OCI-LY7 (cell line): ENCODE results near the gene ATG4C. TPM values are rescaled to one million over a fixed set of nuclear protein-coding genes. Genes with fewer than 3 reads are reported as not detected.

Experiments
- BruUV-seq: library from RNA; stranded (reverse); fragments of 400-500 nt; replicated peaks from 2 replicates; lab custom pipeline; 2021; lab: Mats Ljungman, UMichigan
- CTCF ChIA-PET: fragments of 300-600 bp; sonication (Branson Sonifier 250); formaldehyde crosslinking; loops from one replicate; lab custom pipeline; 2022; ENCODE audit warnings: antibody characterized with exemption; ENCODE audit not compliant: unreplicated experiment; lab: Charles Lee
- POLR2A ChIA-PET: fragments of 300-600 bp; sonication (Branson Sonifier 250); formaldehyde crosslinking; loops from one replicate; lab custom pipeline; 2022; ENCODE audit warnings: antibody characterized with exemption; lab: Charles Lee
- DNase-seq: peaks from one replicate; pipeline ENCODE4 v3.0.0-alpha.2; 2015; ENCODE audit warnings: low spot score
- H2AFZ ChIP-seq: fragments of 200-600 bp; sonication (generic), shearing (Covaris generic); 2 replicates; pipeline ENCODE4 v1.6.1; 2014; ENCODE audit warnings: mild to moderate bottlenecking, antibody characterized with exemption, low read length, moderate library complexity
- H3K27ac ChIP-seq: fragments of 200-600 bp; sonication (generic); 2 replicates; pipeline ENCODE4 v1.5.1; 2014; ENCODE audit warnings: mixed run types, low read depth, mild to moderate bottlenecking, moderate library complexity, low read length, inconsistent platforms; ENCODE audit not compliant: poor library complexity, severe bottlenecking
- H3K36me3 ChIP-seq: fragments of 200-600 bp; sonication (generic); 2 replicates; pipeline ENCODE4 v1.6.1; 2014; ENCODE audit warnings: mild to moderate bottlenecking, antibody characterized with exemption, low read length, moderate library complexity, mixed read lengths; ENCODE audit not compliant: insufficient read depth
- H3K4me1 ChIP-seq: fragments of 200-600 bp; sonication (generic); 2 replicates; pipeline ENCODE4 v1.5.1; 2014; ENCODE audit warnings: mild to moderate bottlenecking, low read length; ENCODE audit not compliant: insufficient read depth, poor library complexity, severe bottlenecking
- H3K4me2 ChIP-seq: fragments of 200-600 bp; sonication (generic); 2 replicates; pipeline ENCODE4 v1.6.1; 2014; ENCODE audit warnings: mild to moderate bottlenecking, low read length
- H3K4me3 ChIP-seq: fragments of 200-600 bp; sonication (generic); 2 replicates; pipeline ENCODE4 v1.5.1; 2014; ENCODE audit warnings: mild to moderate bottlenecking, low read depth, low read length; ENCODE audit not compliant: poor library complexity, severe bottlenecking
- H3K79me2 ChIP-seq: fragments of 200-600 bp; sonication (generic); 2 replicates; pipeline ENCODE4 v1.6.1; 2016; ENCODE audit warnings: low read depth, mild to moderate bottlenecking, low read length, moderate library complexity, mixed read lengths; ENCODE audit not compliant: insufficient read depth
- H3K9me2 ChIP-seq: fragments of 200-600 bp; sonication (generic); 2 replicates; pipeline ENCODE4 v1.6.1; 2016; ENCODE audit warnings: mild to moderate bottlenecking, low read length, mixed read lengths; ENCODE audit not compliant: insufficient read depth
- H3K9me3 ChIP-seq: fragments of 200-600 bp; sonication (generic); 2 replicates; pipeline ENCODE4 v1.6.1; 2014; ENCODE audit warnings: mild to moderate bottlenecking, mixed run types, low read length, mixed read lengths
- H4K20me1 ChIP-seq: fragments of 200-600 bp; sonication (generic); 2 replicates; pipeline ENCODE4 v1.6.1; 2014; ENCODE audit warnings: mild to moderate bottlenecking, antibody characterized with exemption, low read length, moderate library complexity, mixed read lengths; ENCODE audit not compliant: insufficient read depth
- CTCF ChIP-seq: fragments of 200-600 bp; sonication (generic); conservative IDR thresholded peaks from 2 replicates; pipeline ENCODE4 v1.5.1; 2014; ENCODE audit warnings: mild to moderate bottlenecking, antibody characterized with exemption, low read length, moderate library complexity, mixed read lengths
- EZH2phosphoT487 ChIP-seq: fragments of 200-600 bp; sonication (generic); IDR thresholded peaks from 2 replicates; pipeline ENCODE4 v1.6.1; 2018; ENCODE audit warnings: low read depth, borderline replicate concordance, mild to moderate bottlenecking, mixed run types, antibody characterized with exemption, low read length, moderate library complexity, mixed read lengths
- intact Hi-C: fragments of 100-400 bp; cut with micrococcal nuclease; formaldehyde crosslinking; loops from one replicate; pipeline ENCODE4 v1.10.0; 2022; ENCODE audit not compliant: unreplicated experiment
- total RNA-seq, 2 experiments: library from RNA; depleted of rRNA in 1 of 2; stranded (reverse); fragments of >200 nt in 1 of 2; shearing (Covaris generic) in 1 of 2; gene quantifications; 2 replicates each; pipeline ENCODE4 v1.2.3, GENCODE V29; 2014 to 2022

The ATG4C gene
- total RNA-seq, 2 experiments from 2014 or later: 7.3 to 15.2 TPM

- peak; percentile 64 for TF ChIP-seq CTCF
- no peak for TF ChIP-seq EZH2phosphoT487
- no TSS peak for BruUV-seq
- POLR2A ChIA-PET: interaction anchor here (0.5 kb wide), 1 partner anchor 198 kb away, joined by 5 read pairs; no protein-coding TSS in a partner anchor
- Histone ChIP-seq H2AFZ (no peak overlapping the region), H3K9me2 (no peaks in the 10 kb centered on the region), H3K9me3 (no peaks in the 10 kb centered on the region), H3K4me1 (no peaks in the 10 kb centered on the region), H3K4me3 (no peak overlapping the region), H3K36me3 (no peaks in the 10 kb centered on the region), H3K27ac (no peak overlapping the region), H4K20me1 (no peaks in the 10 kb centered on the region), H3K79me2 (no peaks in the 10 kb centered on the region), H3K4me2 (no peak overlapping the region)
- CTCF ChIA-PET: interaction anchor here (1.0 kb wide), 1 partner anchor 9 kb away, joined by 3 read pairs; no protein-coding TSS in a partner anchor
- DNase-seq: peak; percentile 4
- intact Hi-C loops: loop anchor here (10.0 kb wide), 1 partner anchor 314 kb away; no protein-coding TSS in a partner anchor
Measured at GRCh38 chr1:62849031-62849430, 65.1 kb downstream of the ATG4C start.

- no peak overlapping the region for H2AFZ ChIP-seq
- DNase-seq: no peak
- no peak overlapping the region for H3K27ac ChIP-seq
- POLR2A ChIA-PET: interaction anchor here (0.5 to 0.9 kb wide), 3 partner anchors 14 to 336 kb away, joined by 3 read pairs; no protein-coding TSS in a partner anchor
- no peaks in the 10 kb centered on the region for H3K36me3 ChIP-seq
- intact Hi-C loops: no loop called here
- H3K9me3 ChIP-seq: no peaks in the 10 kb centered on the region
- no peaks in the 10 kb centered on the region for H3K4me1 ChIP-seq
- TF ChIP-seq EZH2phosphoT487: no peak
- no peak for TF ChIP-seq CTCF
- H4K20me1 ChIP-seq: no peaks in the 10 kb centered on the region
- no peak overlapping the region for H3K4me2 ChIP-seq
- H3K79me2 ChIP-seq: no peaks in the 10 kb centered on the region
- H3K4me3 ChIP-seq: no peak overlapping the region
- BruUV-seq: no TSS peak
- no peaks in the 10 kb centered on the region for H3K9me2 ChIP-seq
- CTCF ChIA-PET: no interaction called here
Measured at GRCh38 chr1:62852253-62852652, 68.3 kb downstream of the ATG4C start.

DNA sequence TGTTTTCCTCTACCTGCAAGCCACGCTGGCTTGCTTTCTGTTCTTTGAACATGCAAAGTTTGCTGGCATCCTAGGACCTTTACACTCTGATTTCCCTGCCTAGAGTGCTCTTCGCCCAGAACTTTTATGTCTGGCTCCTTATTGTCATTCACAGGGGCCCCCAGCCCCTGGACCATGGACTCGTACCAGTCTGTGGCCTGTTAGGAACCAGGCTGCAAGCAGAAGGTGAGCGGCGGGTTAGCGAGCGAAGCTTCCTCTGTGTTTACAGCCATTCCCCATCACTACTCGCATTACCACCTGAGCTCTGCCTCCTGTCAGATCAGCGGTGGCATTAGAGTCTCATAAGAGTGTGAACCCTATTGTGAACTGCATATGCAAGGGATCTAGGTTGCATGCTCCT lies 73.0 kb downstream of the ATG4C start:
- ChIA-PET POLR2A (interaction anchor here (0.8 kb wide), 1 partner anchor 23 kb away, joined by 3 read pairs; no protein-coding TSS in a partner anchor), CTCF (no interaction called here)
- Histone ChIP-seq H3K27ac (no peak overlapping the region), H3K9me3 (no peaks in the 10 kb centered on the region), H3K9me2 (no peaks in the 10 kb centered on the region), H4K20me1 (no peaks in the 10 kb centered on the region), H3K4me3 (no peak overlapping the region), H2AFZ (no peak overlapping the region), H3K36me3 (no peaks in the 10 kb centered on the region), H3K4me1 (no peaks in the 10 kb centered on the region), H3K79me2 (no peaks in the 10 kb centered on the region), H3K4me2 (no peak overlapping the region)
- DNase-seq: no peak
- TF ChIP-seq CTCF: no peak
- TF ChIP-seq EZH2phosphoT487: no peak
- intact Hi-C loops: no loop called here
- BruUV-seq: no TSS peak
